ENCODE data around the gene SPRR1B. TPM values are rescaled to one million over a fixed set of nuclear protein-coding genes. Genes with fewer than 3 reads are reported as not detected.

SPRR1B gene
- total and polyA plus RNA-seq, 4 donors, result not detected

- Histone ChIP-seq H3K27ac (ENCODE audit: low read depth in 1 of 2, low read length in 2 of 2) (no peak overlapping the region), H3K4me1 (ENCODE audit: control insufficient read depth in 4 of 4, insufficient read depth in 4 of 4, low read length in 3 of 4) (no peaks in the 10 kb centered on the region), H3K36me3 (ENCODE audit: control insufficient read depth in 4 of 4, insufficient read depth in 3 of 4, low read depth in 1 of 4, low read length in 3 of 4) (no peaks in the 10 kb centered on the region), H3K4me3 (ENCODE audit: low read depth in 1 of 3, low read length in 3 of 3) (no peak overlapping the region), H3K27me3 (ENCODE audit: control insufficient read depth in 4 of 4, insufficient read depth in 4 of 4, low read length in 3 of 4) (peaks cover 0 to 5% (median 0%) of the 10 kb centered on the region in 4 donors), H3K9me3 (ENCODE audit: control insufficient read depth in 4 of 4, low read length in 3 of 4) (no peaks in the 10 kb centered on the region), H3K9ac (ENCODE audit: low read depth in 1 of 2, low read length in 2 of 2) (no peak overlapping the region)
- no peak for DNase-seq (ENCODE audit: low spot score)
- 46% methylated on average over 2 of the region's 2 CpGs for WGBS
- TF ChIP-seq HNF4A (conservative IDR thresholded peaks at IDR 0.05) (no peak), NR2F2 (IDR thresholded peaks at IDR 0.05) (no peak), TAF1 (conservative IDR thresholded peaks at IDR 0.05) (no peak), YY1 (IDR thresholded peaks at IDR 0.05) (no peak), FOXA1 (IDR thresholded peaks at IDR 0.05) (no peak), ZBTB33 (IDR thresholded peaks at IDR 0.05) (no peak), SP1 (IDR thresholded peaks at IDR 0.05) (no peak), GABPA (IDR thresholded peaks at IDR 0.05 in 1 of 2, conservative IDR thresholded peaks at IDR 0.05 in 1 of 2) (no peak), JUND (IDR thresholded peaks at IDR 0.05) (no peak), RXRA (IDR thresholded peaks at IDR 0.05) (no peak)
These were observed 39.2 kb downstream of the SPRR1B start for GRCh38 chr1:153070243-153070642.

- 65% methylated on average over 2 of the region's 2 CpGs for WGBS
These were observed 40.5 kb downstream of the SPRR1B start, which contains the start of gene SPRR2B for GRCh38 chr1:153071511-153071910. TSS of gene SPRR2B (minus strand) at chr1:153071611. CDS start at chr1:153070839, 772 bp downstream.

GRCh38 chr1:153072806-153073726 lies 42.1 kb downstream of the SPRR1B start:
- Histone ChIP-seq H3K9me3 (ENCODE audit: control insufficient read depth in 4 of 4, low read length in 3 of 4) (no peaks in the 10 kb centered on the region), H3K4me1 (ENCODE audit: control insufficient read depth in 4 of 4, insufficient read depth in 4 of 4, low read length in 3 of 4) (no peaks in the 10 kb centered on the region), H3K9ac (ENCODE audit: low read depth in 1 of 2, low read length in 2 of 2) (no peak overlapping the region), H3K36me3 (ENCODE audit: control insufficient read depth in 4 of 4, insufficient read depth in 3 of 4, low read depth in 1 of 4, low read length in 3 of 4) (no peaks in the 10 kb centered on the region), H3K27ac (ENCODE audit: low read depth in 1 of 2, low read length in 2 of 2) (no peak overlapping the region), H3K4me3 (ENCODE audit: low read depth in 1 of 3, low read length in 3 of 3) (no peak overlapping the region), H3K27me3 (ENCODE audit: control insufficient read depth in 4 of 4, insufficient read depth in 4 of 4, low read length in 3 of 4) (no peaks in the 10 kb centered on the region)
- no peak for DNase-seq (ENCODE audit: low spot score)
- WGBS, result 77% methylated on average over 5 of the region's 5 CpGs
- TF ChIP-seq HNF4G (IDR thresholded peaks at IDR 0.05), result no peak
- no peak for TF ChIP-seq EGR1 (IDR thresholded peaks at IDR 0.05; ENCODE audit: low read depth in 2 of 2)
- no peak for TF ChIP-seq GABPA (IDR thresholded peaks at IDR 0.05 in 1 of 2, conservative IDR thresholded peaks at IDR 0.05 in 1 of 2)
- TF ChIP-seq YY1 (IDR thresholded peaks at IDR 0.05), result no peak
- no peak for TF ChIP-seq RAD21 (IDR thresholded peaks at IDR 0.05)
- no peak for TF ChIP-seq ATF3 (IDR thresholded peaks at IDR 0.05)
- TF ChIP-seq TAF1 (conservative IDR thresholded peaks at IDR 0.05), result no peak
- no peak for TF ChIP-seq NR2F2 (IDR thresholded peaks at IDR 0.05)
- no peak for TF ChIP-seq SP1 (IDR thresholded peaks at IDR 0.05)
- TF ChIP-seq MAX (IDR thresholded peaks at IDR 0.05), result no peak
- TF ChIP-seq FOXA2 (IDR thresholded peaks at IDR 0.05), result no peak
- no peak for TF ChIP-seq REST (IDR thresholded peaks at IDR 0.05)

More at GRCh38 chr1:153071511-153071910, 40.5 kb downstream of the SPRR1B start, which contains the start of gene SPRR2B:
- Histone ChIP-seq H3K9me3 (ENCODE audit: control insufficient read depth in 4 of 4, low read length in 3 of 4) (no peaks in the 10 kb centered on the region), H3K36me3 (ENCODE audit: control insufficient read depth in 4 of 4, insufficient read depth in 3 of 4, low read depth in 1 of 4, low read length in 3 of 4) (no peaks in the 10 kb centered on the region), H3K9ac (ENCODE audit: low read depth in 1 of 2, low read length in 2 of 2) (no peak within 1 kb of the TSS), H3K27ac (ENCODE audit: low read depth in 1 of 2, low read length in 2 of 2) (no peak within 1 kb of the TSS), H3K4me1 (ENCODE audit: control insufficient read depth in 4 of 4, insufficient read depth in 4 of 4, low read length in 3 of 4) (no peaks in the 10 kb centered on the region), H3K27me3 (ENCODE audit: control insufficient read depth in 4 of 4, insufficient read depth in 4 of 4, low read length in 3 of 4) (peaks cover 0 to 5% (median 0%) of the 10 kb centered on the region in 4 donors), H3K4me3 (ENCODE audit: low read depth in 1 of 3, low read length in 3 of 3) (no peak within 1 kb of the TSS)
- TF ChIP-seq NR2F2 (IDR thresholded peaks at IDR 0.05), result no peak
- no peak for TF ChIP-seq SP1 (IDR thresholded peaks at IDR 0.05)
- TF ChIP-seq GABPA (IDR thresholded peaks at IDR 0.05 in 1 of 2, conservative IDR thresholded peaks at IDR 0.05 in 1 of 2), result no peak
- TF ChIP-seq TAF1 (conservative IDR thresholded peaks at IDR 0.05), result no peak
- no peak for TF ChIP-seq ATF3 (IDR thresholded peaks at IDR 0.05)
- TF ChIP-seq HNF4G (IDR thresholded peaks at IDR 0.05), result no peak
- TF ChIP-seq JUND (IDR thresholded peaks at IDR 0.05), result no peak
- no peak for TF ChIP-seq RAD21 (IDR thresholded peaks at IDR 0.05)
- DNase-seq (ENCODE audit: low spot score), result no peak
